Neural progenitor cell (in vitro differentiated cells): ENCODE data around the gene LRRC40.

Experiments used
- CTCF ChIP-seq: fragments of 200-600 bp; sonication (generic); IDR thresholded peaks from 2 replicates; pipeline ENCODE4 v1.5.1; 2017; ENCODE audit warnings: antibody characterized with exemption, mild to moderate bottlenecking
- EZH2phosphoT487 ChIP-seq: fragments of 200-600 bp; sonication (generic); IDR thresholded peaks from 2 replicates; pipeline ENCODE4 v1.6.1; 2017; ENCODE audit warnings: antibody characterized with exemption

DNA sequence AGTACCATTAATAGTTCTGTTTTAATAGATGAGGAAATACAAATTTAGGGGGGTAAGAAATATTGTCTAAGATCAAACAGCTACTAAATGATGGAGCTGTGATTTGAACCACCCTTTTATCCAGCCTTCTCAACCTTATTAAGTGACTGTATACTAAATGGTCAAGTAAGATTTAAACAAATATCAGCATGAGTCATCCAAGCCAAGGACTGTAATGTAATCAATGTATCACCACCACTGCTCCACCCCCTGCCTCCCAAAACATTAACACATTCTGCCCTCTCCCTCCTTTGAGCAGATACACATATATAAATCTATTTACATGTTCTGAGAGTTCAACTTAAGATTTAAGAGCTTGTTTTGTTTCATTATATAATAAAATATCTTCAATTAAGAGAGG, 58.9 kb downstream of the LRRC40 start:
- TF ChIP-seq CTCF (no peak), EZH2phosphoT487 (no peak)
